Measurements from ENCODE around the gene CRX. TPM values are rescaled to one million over a fixed set of nuclear protein-coding genes. Genes with fewer than 3 reads are reported as not detected.

Gene CRX
- total and polyA plus RNA-seq, 2 of the 4 experiments (the other 2 are of a cell fraction): not detected

- no peak overlapping the region for H3K27ac ChIP-seq (ENCODE audit: insufficient read depth, low read length)
- ChIA-PET POLR2A (ENCODE audit: unreplicated experiment) (no interaction called here), CTCF (interaction anchor here (1.2 to 1.7 kb wide), 2 partner anchors 9 to 25 kb away, joined by 4 to 5 read pairs; no protein-coding TSS in a partner anchor)
- no peak overlapping the region for H2BK120ac ChIP-seq (ENCODE audit: low read depth, low read length)
- no peak overlapping the region for H3K9ac ChIP-seq (ENCODE audit: low read depth, low read length)
- no peaks in the 10 kb centered on the region for H3K4me1 ChIP-seq (ENCODE audit: control insufficient read depth, insufficient read depth, low read length)
- H2BK15ac ChIP-seq (ENCODE audit: low read depth, low read length): no peak overlapping the region
- H3K4me3 ChIP-seq (ENCODE audit: insufficient read depth, low read depth, low read length): no peak overlapping the region
- intact Hi-C loops (cut with micrococcal nuclease): loop anchor here (1.0 kb wide), 1 partner anchor 73 kb away; no protein-coding TSS in a partner anchor
- no TSS peak for BruUV-seq (replicated peaks)
- H3K36me3 ChIP-seq (ENCODE audit: control insufficient read depth, insufficient read depth, low read length): peaks cover 8% of the 10 kb centered on the region
- ATAC-seq (ENCODE audit: low read depth) (peak; percentile 88), DNase-seq (peak; percentile 59)
- WGBS, 2 experiments (ENCODE audit: extremely low coverage in 2 of 2, insufficient read length in 1 of 2): no CpG with 5 or more reads among the region's 10 CpGs
- in situ Hi-C loops (cut with MboI; ENCODE audit: low sequenced_read_pairs): no loop called here
- H4K5ac ChIP-seq (ENCODE audit: low read depth, low read length): no peak overlapping the region
- H3K56ac ChIP-seq (ENCODE audit: extremely low read depth, insufficient read depth, low read length): no peak overlapping the region
- H3K23ac ChIP-seq (ENCODE audit: low read depth, low read length): no peak overlapping the region
- H4K20me1 ChIP-seq (ENCODE audit: insufficient read depth, low read length): no peaks in the 10 kb centered on the region
- no peak overlapping the region for H3K18ac ChIP-seq (ENCODE audit: low read depth, low read length)
- H3K4me2 ChIP-seq (ENCODE audit: low read depth, low read length): no peak overlapping the region
- TF ChIP-seq MAZ (IDR thresholded peaks at IDR 0.05; ENCODE audit: borderline replicate concordance, low read depth, low read length): peak; percentile 52; the same call in 1 of the 2 replicates
- TF ChIP-seq USF2 (IDR thresholded peaks at IDR 0.05; ENCODE audit: low read depth, low read length): no peak
- no peak for TF ChIP-seq CHD1 (IDR thresholded peaks at IDR 0.05; ENCODE audit: low read depth, low read length)
- no peak for TF ChIP-seq POLR2A (IDR thresholded peaks at IDR 0.05; ENCODE audit: low read depth, low read length)
- no peak for TF ChIP-seq RCOR1 (IDR thresholded peaks at IDR 0.05; ENCODE audit: insufficient replicate concordance, low read length)
- TF ChIP-seq SMC3 (IDR thresholded peaks at IDR 0.05; ENCODE audit: low read depth, low read length): peak; percentile 36
- TF ChIP-seq, protein P1, sequence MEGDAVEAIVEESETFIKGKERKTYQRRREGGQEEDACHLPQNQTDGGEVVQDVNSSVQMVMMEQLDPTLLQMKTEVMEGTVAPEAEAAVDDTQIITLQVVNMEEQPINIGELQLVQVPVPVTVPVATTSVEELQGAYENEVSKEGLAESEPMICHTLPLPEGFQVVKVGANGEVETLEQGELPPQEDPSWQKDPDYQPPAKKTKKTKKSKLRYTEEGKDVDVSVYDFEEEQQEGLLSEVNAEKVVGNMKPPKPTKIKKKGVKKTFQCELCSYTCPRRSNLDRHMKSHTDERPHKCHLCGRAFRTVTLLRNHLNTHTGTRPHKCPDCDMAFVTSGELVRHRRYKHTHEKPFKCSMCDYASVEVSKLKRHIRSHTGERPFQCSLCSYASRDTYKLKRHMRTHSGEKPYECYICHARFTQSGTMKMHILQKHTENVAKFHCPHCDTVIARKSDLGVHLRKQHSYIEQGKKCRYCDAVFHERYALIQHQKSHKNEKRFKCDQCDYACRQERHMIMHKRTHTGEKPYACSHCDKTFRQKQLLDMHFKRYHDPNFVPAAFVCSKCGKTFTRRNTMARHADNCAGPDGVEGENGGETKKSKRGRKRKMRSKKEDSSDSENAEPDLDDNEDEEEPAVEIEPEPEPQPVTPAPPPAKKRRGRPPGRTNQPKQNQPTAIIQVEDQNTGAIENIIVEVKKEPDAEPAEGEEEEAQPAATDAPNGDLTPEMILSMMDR (conservative IDR thresholded peaks at IDR 0.05; ENCODE audit: low read depth, low read length): peak; percentile 72
- no peaks in the 10 kb centered on the region for H3K27me3 ChIP-seq (ENCODE audit: control insufficient read depth, insufficient read depth, low read length)
- peak overlapping the region; percentile 18 for H2AFZ ChIP-seq (replicated peaks; ENCODE audit: low read length, poor library complexity)
- no peaks in the 10 kb centered on the region for H3K79me1 ChIP-seq (ENCODE audit: low read depth in 1 of 2, low read length in 2 of 2)
- H3K14ac ChIP-seq (replicated peaks; ENCODE audit: low read depth, low read length): no peak overlapping the region
- no peak overlapping the region for H2AK9ac ChIP-seq (replicated peaks; ENCODE audit: low read depth, low read length, poor library complexity)
- no peak overlapping the region for H2BK5ac ChIP-seq (ENCODE audit: low read depth, low read length, poor library complexity, severe bottlenecking)
- no peak overlapping the region for H2AK5ac ChIP-seq (ENCODE audit: low read depth, low read length)
- no peaks in the 10 kb centered on the region for H3K9me3 ChIP-seq (ENCODE audit: control insufficient read depth, insufficient read depth, low read length)
- no peak overlapping the region for H3K4ac ChIP-seq (ENCODE audit: low read depth, low read length)
- no peak overlapping the region for H2BK20ac ChIP-seq (ENCODE audit: low read depth, low read length)
- dilution Hi-C loops (cut with HindIII; ENCODE audit: low sequenced_read_pairs, unreplicated experiment): no loop called here
- H3K9me1 ChIP-seq (ENCODE audit: insufficient read depth, low read length): peaks cover 2% of the 10 kb centered on the region; the same call in 1 of the 2 replicates
- no peak overlapping the region for H4K8ac ChIP-seq (ENCODE audit: low read depth in 2 of 2, low read length in 2 of 2)
- H4K91ac ChIP-seq (ENCODE audit: insufficient read depth, low read depth, low read length): no peak overlapping the region
Measured at GRCh38 chr19:47790398-47790814, 31.3 kb upstream of the CRX start.
